Camera-type eye (tissue), 1 donor: ENCODE measurements around the gene CXCR5. TPM values are rescaled to one million over a fixed set of nuclear protein-coding genes. Genes with fewer than 3 reads are reported as not detected.

Experiments used
- total RNA-seq: library from RNA; depleted of rRNA; stranded (reverse); fragments of >200 nt; gene quantifications from one replicate; pipeline ENCODE4 v1.2.3, GENCODE V29; 2014

Gene CXCR5, protein sequence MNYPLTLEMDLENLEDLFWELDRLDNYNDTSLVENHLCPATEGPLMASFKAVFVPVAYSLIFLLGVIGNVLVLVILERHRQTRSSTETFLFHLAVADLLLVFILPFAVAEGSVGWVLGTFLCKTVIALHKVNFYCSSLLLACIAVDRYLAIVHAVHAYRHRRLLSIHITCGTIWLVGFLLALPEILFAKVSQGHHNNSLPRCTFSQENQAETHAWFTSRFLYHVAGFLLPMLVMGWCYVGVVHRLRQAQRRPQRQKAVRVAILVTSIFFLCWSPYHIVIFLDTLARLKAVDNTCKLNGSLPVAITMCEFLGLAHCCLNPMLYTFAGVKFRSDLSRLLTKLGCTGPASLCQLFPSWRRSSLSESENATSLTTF
- not detected for total RNA-seq

GRCh38 chr11:118883368-118884071 is at the start of gene CXCR5:
TSS of gene CXCR5 (plus strand) at chr11:118883892. CDS start at chr11:118883942, 50 bp downstream.

Other genes with a start within 250 kb of the CXCR5 start
- gene TREH, start 204.2 kb upstream of the CXCR5 start, total RNA-seq: not detected
- gene DDX6, start 92.7 kb upstream of the CXCR5 start, total RNA-seq: 293 TPM
- 24.8 TPM for gene BCL9L, start 42.0 kb downstream of the CXCR5 start, total RNA-seq
- gene UPK2, start 72.4 kb downstream of the CXCR5 start, total RNA-seq: not detected
- gene FOXR1, start 87.9 kb downstream of the CXCR5 start, total RNA-seq: not detected
- 48.5 TPM for gene CENATAC, start 114.2 kb downstream of the CXCR5 start, total RNA-seq
- 786 TPM for gene RPS25, start 134.5 kb downstream of the CXCR5 start, total RNA-seq
- gene TRAPPC4, start 134.9 kb downstream of the CXCR5 start, total RNA-seq: 57.7 TPM
- gene SLC37A4, start 147.0 kb downstream of the CXCR5 start, total RNA-seq: 24.0 TPM
- gene HYOU1, start 173.3 kb downstream of the CXCR5 start, total RNA-seq: 74.0 TPM
- gene VPS11, start 183.9 kb downstream of the CXCR5 start, total RNA-seq: 36.0 TPM
- 7.9 TPM for gene HMBS, start 201.0 kb downstream of the CXCR5 start, total RNA-seq
- 29.1 TPM for gene DPAGT1, start 218.0 kb downstream of the CXCR5 start, total RNA-seq
- 9.8 TPM for gene C2CD2L, start 223.5 kb downstream of the CXCR5 start, total RNA-seq
- gene HINFP, start 237.7 kb downstream of the CXCR5 start, total RNA-seq: 24.4 TPM